Activated CD4-positive, alpha-beta T cell treated with anti-CD3 and anti-CD28 coated beads, Interleukin-10, Interleukin-2, amounts not matched to agents 100 ng/mL and 50 ng/mL, durations not matched to agents 16 hours and 8 hours (primary cell): ENCODE results near the gene EIF4E1B.

Experiments used
- DNase-seq: peaks from one replicate; pipeline ENCODE4 v3.0.0-alpha.2; 2020

Gene EIF4E1B

GRCh38 chr5:176693477-176693851 is 63.0 kb downstream of the EIF4E1B start:
- no peak for DNase-seq

GRCh38 chr5:176694146-176694545 is 63.7 kb downstream of the EIF4E1B start:
- DNase-seq = no peak

- no peak for DNase-seq
Measured at GRCh38 chr5:176694631-176695030, 64.2 kb downstream of the EIF4E1B start.

- DNase-seq = no peak
Measured at GRCh38 chr5:176695073-176695472, 64.6 kb downstream of the EIF4E1B start.
